OCI-LY1 (cell line): ENCODE results near the gene SKAP2.

Source experiments
- EZH2 ChIP-seq: fragments of 200-600 bp; sonication (generic), shearing (Covaris generic); IDR thresholded peaks from 2 replicates; pipeline ENCODE4 v1.8.0; 2017; ENCODE audit warnings: borderline replicate concordance, mixed run types, mild to moderate bottlenecking, antibody characterized with exemption, low read length, moderate library complexity, mixed read lengths
- TF ChIP-seq, protein P1 (sequence below): fragments of 200-600 bp; sonication (generic), shearing (Covaris generic); IDR thresholded peaks from 2 replicates; pipeline ENCODE4 v1.5.1; 2017; ENCODE audit warnings: mild to moderate bottlenecking, antibody characterized with exemption, low read length, moderate library complexity, mixed read lengths

DNA sequence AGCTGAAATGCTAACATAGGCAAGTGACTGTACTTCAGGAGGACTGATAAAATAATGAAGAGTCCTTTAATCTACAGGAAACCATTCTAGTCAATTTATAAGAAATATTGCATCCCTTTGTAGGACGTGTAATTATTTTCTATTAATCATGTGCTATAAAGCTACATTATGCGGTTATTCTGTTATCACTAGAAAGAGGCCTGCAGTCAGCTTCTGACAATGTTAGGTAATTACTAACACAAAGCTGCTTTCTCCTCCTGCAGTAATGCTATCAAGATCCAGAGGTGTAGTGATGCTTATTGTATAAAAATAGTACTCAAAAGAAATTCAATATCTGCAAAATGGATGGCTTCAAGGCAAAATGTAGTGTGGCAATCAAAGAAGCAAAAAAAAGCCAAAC, 191.1 kb downstream of the SKAP2 start:
- TF ChIP-seq, protein P1, sequence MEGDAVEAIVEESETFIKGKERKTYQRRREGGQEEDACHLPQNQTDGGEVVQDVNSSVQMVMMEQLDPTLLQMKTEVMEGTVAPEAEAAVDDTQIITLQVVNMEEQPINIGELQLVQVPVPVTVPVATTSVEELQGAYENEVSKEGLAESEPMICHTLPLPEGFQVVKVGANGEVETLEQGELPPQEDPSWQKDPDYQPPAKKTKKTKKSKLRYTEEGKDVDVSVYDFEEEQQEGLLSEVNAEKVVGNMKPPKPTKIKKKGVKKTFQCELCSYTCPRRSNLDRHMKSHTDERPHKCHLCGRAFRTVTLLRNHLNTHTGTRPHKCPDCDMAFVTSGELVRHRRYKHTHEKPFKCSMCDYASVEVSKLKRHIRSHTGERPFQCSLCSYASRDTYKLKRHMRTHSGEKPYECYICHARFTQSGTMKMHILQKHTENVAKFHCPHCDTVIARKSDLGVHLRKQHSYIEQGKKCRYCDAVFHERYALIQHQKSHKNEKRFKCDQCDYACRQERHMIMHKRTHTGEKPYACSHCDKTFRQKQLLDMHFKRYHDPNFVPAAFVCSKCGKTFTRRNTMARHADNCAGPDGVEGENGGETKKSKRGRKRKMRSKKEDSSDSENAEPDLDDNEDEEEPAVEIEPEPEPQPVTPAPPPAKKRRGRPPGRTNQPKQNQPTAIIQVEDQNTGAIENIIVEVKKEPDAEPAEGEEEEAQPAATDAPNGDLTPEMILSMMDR: no peak
- TF ChIP-seq EZH2: no peak
